GM21367 (cell line): Measurements from ENCODE around the gene FARS2.

Source experiments
- ATAC-seq: cut with Tn5 transposase; IDR thresholded peaks from one replicate; pipeline ENCODE4 v1.9.1; 2021; ENCODE audit not compliant: unreplicated experiment

Gene FARS2

GRCh38 chr6:5710516-5710915 lies 449.2 kb downstream of the FARS2 start:
- no peak for ATAC-seq

GRCh38 chr6:5710936-5711335 lies 449.6 kb downstream of the FARS2 start:
- no peak for ATAC-seq

- no peak for ATAC-seq
Observed at GRCh38 chr6:5712349-5713215, 451.3 kb downstream of the FARS2 start.

GRCh38 chr6:5713519-5713918 lies 452.2 kb downstream of the FARS2 start:
- no peak for ATAC-seq

- ATAC-seq: no peak
Observed at GRCh38 chr6:5718231-5718947, 457.1 kb downstream of the FARS2 start.

GRCh38 chr6:5723841-5724691 lies 462.8 kb downstream of the FARS2 start:
- ATAC-seq: peak; percentile 92

GRCh38 chr6:5724911-5725310 lies 463.6 kb downstream of the FARS2 start:
- no peak for ATAC-seq

GRCh38 chr6:5726976-5727718 lies 465.8 kb downstream of the FARS2 start:
- ATAC-seq: no peak

GRCh38 chr6:5728351-5729079 lies 467.2 kb downstream of the FARS2 start:
- ATAC-seq: no peak

GRCh38 chr6:5729080-5729434 lies 467.7 kb downstream of the FARS2 start:
- ATAC-seq: no peak

- ATAC-seq: no peak
Observed at GRCh38 chr6:5729813-5730517, 468.7 kb downstream of the FARS2 start.

- no peak for ATAC-seq
Observed at GRCh38 chr6:5730585-5731263, 469.4 kb downstream of the FARS2 start.

- ATAC-seq: no peak
Observed at GRCh38 chr6:5731435-5731834, 470.1 kb downstream of the FARS2 start.

- ATAC-seq: no peak
Observed at GRCh38 chr6:5732496-5732895, 471.2 kb downstream of the FARS2 start.

- ATAC-seq: no peak
Observed at GRCh38 chr6:5736016-5736738, 474.9 kb downstream of the FARS2 start.

GRCh38 chr6:5737460-5737859 lies 476.1 kb downstream of the FARS2 start:
- ATAC-seq: no peak

- no peak for ATAC-seq
Observed at GRCh38 chr6:5738211-5738610, 476.9 kb downstream of the FARS2 start.

GRCh38 chr6:5744497-5744896 lies 483.2 kb downstream of the FARS2 start:
- ATAC-seq: no peak
